ENCODE results near the gene CREM.

- TF ChIP-seq CTCF (IDR thresholded peaks at IDR 0.05) (no peak), POLR2A (IDR thresholded peaks at IDR 0.05) (no peak), POLR2AphosphoS5 (IDR thresholded peaks at IDR 0.05) (no peak), EP300 (IDR thresholded peaks at IDR 0.05) (no peak)
These were observed 2.6 kb downstream of the CREM start for GRCh38 chr10:35129185-35129674.

All from sigmoid colon (tissue), 4 donors.